ENCODE measurements around the gene WDR38. TPM values are rescaled to one million over a fixed set of nuclear protein-coding genes. Genes with fewer than 3 reads are reported as not detected.
A peak's percentile ranks its signal among the peaks of the same experiment; 100 is the strongest.

WDR38 gene
- total RNA-seq, 1 experiment from 2014 or later, result not detected

- peak; percentile 54 for DNase-seq (ENCODE audit: unreplicated experiment)
Measured at GRCh38 chr9:124894741-124895170, 41.5 kb downstream of the WDR38 start.

GRCh38 chr9:124897570-124898460, 44.6 kb downstream of the WDR38 start:
- H3K4me1 Mint-ChIP-seq (ENCODE audit: insufficient read depth, unreplicated experiment), result peaks cover 5% of the 10 kb centered on the region
- TF ChIP-seq CTCF (IDR thresholded peaks at IDR 0.05; ENCODE audit: unreplicated experiment), result no peak
- H3K9me3 Mint-ChIP-seq (ENCODE audit: unreplicated experiment), result no peaks in the 10 kb centered on the region
- POLR2A ChIA-PET, result interaction anchor here (0.7 to 1.0 kb wide), 3 partner anchors 11 to 346 kb away, joined by 3 to 4 read pairs (median 3); no protein-coding TSS in a partner anchor
- intact Hi-C loops (cut with micrococcal nuclease), result no loop called here
- CTCF ChIA-PET, result interaction anchor here (0.6 to 0.9 kb wide), 2 partner anchors 11 to 266 kb away, joined by 3 to 4 read pairs; no protein-coding TSS in a partner anchor
- H3K36me3 Mint-ChIP-seq (ENCODE audit: insufficient read depth, unreplicated experiment), result peaks cover 69% of the 10 kb centered on the region
- no peak overlapping the region for H3K4me3 Mint-ChIP-seq (ENCODE audit: unreplicated experiment)
- no peaks in the 10 kb centered on the region for H3K27me3 Mint-ChIP-seq (ENCODE audit: insufficient read depth, unreplicated experiment)
- BruUV-seq (replicated peaks), result no TSS peak
- DNase-seq (ENCODE audit: unreplicated experiment), result no peak
- H3K27ac Mint-ChIP-seq (ENCODE audit: low read depth, unreplicated experiment), result no peak overlapping the region

More at GRCh38 chr9:124894741-124895170, 41.5 kb downstream of the WDR38 start:
- Mint-ChIP-seq H3K27ac (ENCODE audit: low read depth, unreplicated experiment) (peak overlapping the region; percentile 74), H3K36me3 (ENCODE audit: insufficient read depth, unreplicated experiment) (peaks cover 72% of the 10 kb centered on the region), H3K4me3 (ENCODE audit: unreplicated experiment) (no peak overlapping the region), H3K9me3 (ENCODE audit: unreplicated experiment) (no peaks in the 10 kb centered on the region), H3K4me1 (ENCODE audit: insufficient read depth, unreplicated experiment) (peaks cover 5% of the 10 kb centered on the region), H3K27me3 (ENCODE audit: insufficient read depth, unreplicated experiment) (no peaks in the 10 kb centered on the region)
- TF ChIP-seq CTCF (IDR thresholded peaks at IDR 0.05; ENCODE audit: unreplicated experiment), result peak; percentile 47
- ChIA-PET CTCF (interaction anchor here (0.6 to 2.5 kb wide), 14 partner anchors 12 to 1503 kb away, joined by 3 to 19 read pairs (median 7); partner anchors contain the start of genes ARPC5L, NR6A1, RPL35 and WDR38), POLR2A (interaction anchor here (1.6 to 2.5 kb wide), 2 partner anchors 31 to 33 kb away, joined by 8 to 10 read pairs; partner anchors contain the start of genes ARPC5L and RPL35)
- BruUV-seq (replicated peaks), result no TSS peak
- intact Hi-C loops (cut with micrococcal nuclease), result loop anchor here (1.0 to 2.0 kb wide), 3 partner anchors 22 to 120 kb away; partner anchors contain the start of gene WDR38

- H3K4me3 Mint-ChIP-seq (ENCODE audit: unreplicated experiment), result no peak overlapping the region
- H3K36me3 Mint-ChIP-seq (ENCODE audit: insufficient read depth, unreplicated experiment), result peaks cover 66% of the 10 kb centered on the region
- no peak for TF ChIP-seq CTCF (IDR thresholded peaks at IDR 0.05; ENCODE audit: unreplicated experiment)
- no peak overlapping the region for H3K27ac Mint-ChIP-seq (ENCODE audit: low read depth, unreplicated experiment)
- intact Hi-C loops (cut with micrococcal nuclease), result no loop called here
- POLR2A ChIA-PET, result interaction anchor here (0.5 to 1.1 kb wide), 2 partner anchors 32 to 392 kb away, joined by 3 to 4 read pairs; no protein-coding TSS in a partner anchor
- CTCF ChIA-PET, result interaction anchor here (1.1 to 1.3 kb wide), 2 partner anchors 12 to 47 kb away, joined by 3 read pairs; no protein-coding TSS in a partner anchor
- no peaks in the 10 kb centered on the region for H3K27me3 Mint-ChIP-seq (ENCODE audit: insufficient read depth, unreplicated experiment)
- DNase-seq (ENCODE audit: unreplicated experiment), result peak; percentile 11
- H3K4me1 Mint-ChIP-seq (ENCODE audit: insufficient read depth, unreplicated experiment), result peaks cover 3% of the 10 kb centered on the region
- BruUV-seq (replicated peaks), result no TSS peak
- no peaks in the 10 kb centered on the region for H3K9me3 Mint-ChIP-seq (ENCODE audit: unreplicated experiment)
Measured at GRCh38 chr9:124899845-124900244, 46.6 kb downstream of the WDR38 start.

GRCh38 chr9:124906966-124907365, 53.7 kb downstream of the WDR38 start:
- Mint-ChIP-seq H3K36me3 (ENCODE audit: insufficient read depth, unreplicated experiment) (peaks cover 64% of the 10 kb centered on the region), H3K27ac (ENCODE audit: low read depth, unreplicated experiment) (no peak overlapping the region), H3K4me1 (ENCODE audit: insufficient read depth, unreplicated experiment) (no peaks in the 10 kb centered on the region), H3K27me3 (ENCODE audit: insufficient read depth, unreplicated experiment) (no peaks in the 10 kb centered on the region), H3K9me3 (ENCODE audit: unreplicated experiment) (no peaks in the 10 kb centered on the region), H3K4me3 (ENCODE audit: unreplicated experiment) (no peak overlapping the region)
- no TSS peak for BruUV-seq (replicated peaks)
- CTCF ChIA-PET, result no interaction called here
- TF ChIP-seq CTCF (IDR thresholded peaks at IDR 0.05; ENCODE audit: unreplicated experiment), result no peak
- no peak for DNase-seq (ENCODE audit: unreplicated experiment)
- intact Hi-C loops (cut with micrococcal nuclease), result no loop called here
- POLR2A ChIA-PET, result no interaction called here

Measured in MCF 10A (cell line).